IMR-90 (cell line): Measurements from ENCODE around the gene CD40LG. TPM values are rescaled to one million over a fixed set of nuclear protein-coding genes. Genes with fewer than 3 reads are reported as not detected.

ENCODE experiments used
- ATAC-seq: fragments of 200-7000 bp; cut with Tn5 transposase; 2 replicates; pipeline ENCODE4 v1.9.1; 2020; ENCODE audit warnings: low read depth, mild to moderate bottlenecking, moderate library complexity
- BruUV-seq: library from RNA; stranded (reverse); fragments of 400-500 nt; replicated peaks from 2 replicates; lab custom pipeline; 2021; lab: Mats Ljungman, UMichigan
- CTCF ChIA-PET: fragments of 300-600 bp; formaldehyde crosslinking; extraction: SDS; loops from one replicate; lab custom pipeline; 2021; ENCODE audit warnings: antibody characterized with exemption; lab: Yijun Ruan, JAX
- POLR2A ChIA-PET: fragments of 300-600 bp; sonication (Branson Sonifier 250); formaldehyde crosslinking; loops from one replicate; lab custom pipeline; 2022; ENCODE audit warnings: antibody characterized with exemption; ENCODE audit not compliant: unreplicated experiment; lab: Charles Lee
- DNase-seq: peaks from one replicate; pipeline ENCODE4 v3.0.0; 2013
- H2AFZ ChIP-seq: replicated peaks from 2 replicates; pipeline ENCODE3; 2013; ENCODE audit warnings: low read length, mild to moderate bottlenecking; ENCODE audit not compliant: poor library complexity
- H2AK5ac ChIP-seq: 2 replicates; pipeline ENCODE4 v1.6.1; 2013; ENCODE audit warnings: low read depth, low read length, inconsistent platforms
- H2AK9ac ChIP-seq: replicated peaks from 2 replicates; pipeline ENCODE3; 2013; ENCODE audit warnings: mild to moderate bottlenecking, low read depth, low read length, moderate library complexity; ENCODE audit not compliant: poor library complexity
- H2BK120ac ChIP-seq: 2 replicates; pipeline ENCODE4 v1.6.1; 2013; ENCODE audit warnings: low read depth, low read length, inconsistent platforms
- H2BK15ac ChIP-seq: 3 replicates; pipeline ENCODE4 v1.6.1; 2013; ENCODE audit warnings: low read depth, low read length, inconsistent platforms
- H2BK20ac ChIP-seq: 2 replicates; pipeline ENCODE4 v1.6.1; 2013; ENCODE audit warnings: low read depth, mild to moderate bottlenecking, inconsistent platforms, low read length, moderate library complexity
- H2BK5ac ChIP-seq: 2 replicates; pipeline ENCODE4 v1.6.1; 2013; ENCODE audit warnings: mild to moderate bottlenecking, low read depth, low read length, inconsistent platforms; ENCODE audit not compliant: poor library complexity, severe bottlenecking
- H3K14ac ChIP-seq: replicated peaks from 2 replicates; pipeline ENCODE4 v1.6.1; 2013; ENCODE audit warnings: low read depth, low read length, inconsistent platforms
- H3K18ac ChIP-seq: 2 replicates; pipeline ENCODE4 v1.6.1; 2013; ENCODE audit warnings: low read depth, low read length, control low read depth
- H3K23ac ChIP-seq: 2 replicates; pipeline ENCODE4 v1.6.1; 2013; ENCODE audit warnings: low read depth, low read length, inconsistent platforms
- H3K27ac ChIP-seq: 2 replicates; pipeline ENCODE4 v1.5.1; 2013; ENCODE audit warnings: mild to moderate bottlenecking, control low read depth, low read length; ENCODE audit not compliant: insufficient read depth
- H3K27me3 ChIP-seq: 2 replicates; pipeline ENCODE4 v1.6.1; 2013; ENCODE audit warnings: low read length; ENCODE audit not compliant: control insufficient read depth, insufficient read depth
- H3K36me3 ChIP-seq: 2 replicates; pipeline ENCODE4 v1.6.1; 2013; ENCODE audit warnings: low read length, mixed read lengths; ENCODE audit not compliant: control insufficient read depth, insufficient read depth
- H3K4ac ChIP-seq: 2 replicates; pipeline ENCODE4 v1.6.1; 2013; ENCODE audit warnings: low read depth, low read length, inconsistent platforms
- H3K4me1 ChIP-seq: 2 replicates; pipeline ENCODE4 v1.6.1; 2013; ENCODE audit warnings: low read length, mixed read lengths; ENCODE audit not compliant: control insufficient read depth, insufficient read depth
- H3K4me2 ChIP-seq: 2 replicates; pipeline ENCODE4 v1.6.1; 2013; ENCODE audit warnings: low read depth, mild to moderate bottlenecking, control low read depth, low read length, moderate library complexity
- H3K4me3 ChIP-seq: 2 replicates; pipeline ENCODE4 v1.5.1; 2013; ENCODE audit warnings: low read depth, mild to moderate bottlenecking, control low read depth, low read length, moderate library complexity; ENCODE audit not compliant: insufficient read depth
- H3K56ac ChIP-seq: 2 replicates; pipeline ENCODE4 v1.6.1; 2013; ENCODE audit warnings: low read length, inconsistent platforms; ENCODE audit not compliant: insufficient read depth; ENCODE audit errors: extremely low read depth
- H3K79me1 ChIP-seq, 2 experiments: 2 replicates each; pipeline ENCODE4 v1.6.1; 2013; ENCODE audit warnings: low read length in 2 of 2, inconsistent platforms in 1 of 2, low read depth in 1 of 2
- H3K9ac ChIP-seq: 2 replicates; pipeline ENCODE4 v1.6.1; 2013; ENCODE audit warnings: low read depth, low read length, control low read depth
- H3K9me1 ChIP-seq: 2 replicates; pipeline ENCODE4 v1.6.1; 2013; ENCODE audit warnings: low read length, inconsistent platforms; ENCODE audit not compliant: insufficient read depth
- H3K9me3 ChIP-seq: 2 replicates; pipeline ENCODE4 v1.6.1; 2013; ENCODE audit warnings: low read length; ENCODE audit not compliant: control insufficient read depth, insufficient read depth
- H4K20me1 ChIP-seq: 2 replicates; pipeline ENCODE4 v1.6.1; 2013; ENCODE audit warnings: low read length, inconsistent platforms; ENCODE audit not compliant: insufficient read depth
- H4K5ac ChIP-seq: 2 replicates; pipeline ENCODE4 v1.6.1; 2013; ENCODE audit warnings: mild to moderate bottlenecking, low read depth, low read length, control low read depth
- H4K8ac ChIP-seq, 2 experiments: 2 replicates each; pipeline ENCODE4 v1.6.1; 2013; ENCODE audit warnings: low read depth in 2 of 2, low read length in 2 of 2, control low read depth in 1 of 2, inconsistent platforms in 1 of 2
- H4K91ac ChIP-seq: 2 replicates; pipeline ENCODE4 v1.6.1; 2013; ENCODE audit warnings: low read depth, low read length, inconsistent platforms; ENCODE audit not compliant: insufficient read depth
- BHLHE40 ChIP-seq: fragments of 150-350 bp; IDR thresholded peaks from 2 replicates; pipeline ENCODE4 v1.6.1; 2016; ENCODE audit warnings: mild to moderate bottlenecking, low read depth, low read length
- CEBPB ChIP-seq: IDR thresholded peaks from 2 replicates; pipeline ENCODE4 v1.6.1; 2012; ENCODE audit warnings: low read depth, low read length, improper control_type of control experiment
- CHD1 ChIP-seq: IDR thresholded peaks from 2 replicates; pipeline ENCODE4 v1.6.1; 2012; ENCODE audit warnings: low read depth, low read length, improper control_type of control experiment
- FOS ChIP-seq: fragments of 150-350 bp; IDR thresholded peaks from 2 replicates; pipeline ENCODE4 v1.6.1; 2016; ENCODE audit warnings: low read depth, low read length
- MAFK ChIP-seq: IDR thresholded peaks from 2 replicates; pipeline ENCODE4 v1.6.1; 2012; ENCODE audit warnings: low read depth, low read length, improper control_type of control experiment
- MAZ ChIP-seq: IDR thresholded peaks from 2 replicates; pipeline ENCODE4 v1.6.1; 2012; ENCODE audit warnings: low read depth, mild to moderate bottlenecking, low read length, improper control_type of control experiment, moderate library complexity, borderline replicate concordance
- MXI1 ChIP-seq: IDR thresholded peaks from 2 replicates; pipeline ENCODE4 v1.6.1; 2012; ENCODE audit warnings: low read depth, mild to moderate bottlenecking, low read length, moderate library complexity, borderline replicate concordance
- NFE2L2 ChIP-seq: fragments of 150-350 bp; IDR thresholded peaks from 2 replicates; pipeline ENCODE4 v1.6.1; 2016; ENCODE audit warnings: low read depth, mild to moderate bottlenecking, low read length
- POLR2A ChIP-seq: IDR thresholded peaks from 2 replicates; pipeline ENCODE4 v1.6.1; 2012; ENCODE audit warnings: mild to moderate bottlenecking, low read depth, low read length
- RAD21 ChIP-seq: IDR thresholded peaks from 2 replicates; pipeline ENCODE4 v1.6.1; 2012; ENCODE audit warnings: low read length, improper control_type of control experiment
- RCOR1 ChIP-seq: IDR thresholded peaks from 2 replicates; pipeline ENCODE4 v1.6.1; 2012; ENCODE audit warnings: mild to moderate bottlenecking, low read length, improper control_type of control experiment; ENCODE audit not compliant: insufficient replicate concordance
- RFX5 ChIP-seq: IDR thresholded peaks from 2 replicates; pipeline ENCODE4 v1.8.0; 2012; ENCODE audit warnings: low read depth, mild to moderate bottlenecking, low read length, moderate library complexity
- SMC3 ChIP-seq: fragments of 150-350 bp; IDR thresholded peaks from 2 replicates; pipeline ENCODE4 v1.6.1; 2016; ENCODE audit warnings: low read depth, mild to moderate bottlenecking, antibody characterized with exemption, low read length, moderate library complexity
- WGBS, 2 experiments: methylation state at CpG; one replicate each; pipeline versions ENCODE4 v1.1.5 to v1.1.7; 2013; ENCODE audit warnings: missing lambda C conversion rate in 2 of 2; ENCODE audit not compliant: insufficient read length in 1 of 2; ENCODE audit errors: extremely low coverage in 2 of 2; 5-methylcytosine and 5-hydroxymethylcytosine counted together
- dilution Hi-C: fragments of 300-500 bp; cut with HindIII; formaldehyde crosslinking; loops from one replicate; pipeline ENCODE4 v1.14.3; 2018; ENCODE audit warnings: low sequenced_read_pairs; ENCODE audit not compliant: unreplicated experiment
- in situ Hi-C: fragments of 300-500 bp; cut with MboI; formaldehyde crosslinking; loops from 3 replicates; pipeline ENCODE4 v1.14.3; 2019; ENCODE audit warnings: low sequenced_read_pairs, inconsistent platforms, mixed read lengths
- intact Hi-C: fragments of 100-400 bp; cut with micrococcal nuclease; formaldehyde crosslinking; loops from 2 replicates; pipeline ENCODE4 v1.10.0; 2022
- polyA plus RNA-seq, 3 experiments: library from polyadenylated mRNA; depleted of rRNA; stranded (reverse); fragments of >200 nt; gene quantifications; 2 replicates each; pipeline ENCODE4 v1.2.3, GENCODE V29; 2012; ENCODE audit warnings: low replicate concordance in 1 of 3
- total RNA-seq: library from RNA; depleted of rRNA; stranded (reverse); fragments of >200 nt; gene quantifications from 2 replicates; pipeline ENCODE4 v1.2.3, GENCODE V29; 2012
- TF ChIP-seq, protein P1 (sequence below): fragments of 150-350 bp; IDR thresholded peaks from 2 replicates; pipeline ENCODE4 v1.6.1; 2016; ENCODE audit warnings: low read depth, mild to moderate bottlenecking, low read length, moderate library complexity, borderline replicate concordance
- TF ChIP-seq, protein P2 (sequence below): fragments of 150-350 bp; IDR thresholded peaks from 2 replicates; pipeline ENCODE4 v1.6.1; 2017; ENCODE audit warnings: mild to moderate bottlenecking, antibody characterized with exemption, low read length, low read depth
- TF ChIP-seq, protein P3 (sequence below): conservative IDR thresholded peaks from 2 replicates; pipeline ENCODE4 v1.5.1; 2012; ENCODE audit warnings: mild to moderate bottlenecking, low read depth, low read length, improper control_type of control experiment

The CD40LG gene
- total and polyA plus RNA-seq, 2 of the 4 experiments (the other 2 are of a cell fraction) = not detected

DNA sequence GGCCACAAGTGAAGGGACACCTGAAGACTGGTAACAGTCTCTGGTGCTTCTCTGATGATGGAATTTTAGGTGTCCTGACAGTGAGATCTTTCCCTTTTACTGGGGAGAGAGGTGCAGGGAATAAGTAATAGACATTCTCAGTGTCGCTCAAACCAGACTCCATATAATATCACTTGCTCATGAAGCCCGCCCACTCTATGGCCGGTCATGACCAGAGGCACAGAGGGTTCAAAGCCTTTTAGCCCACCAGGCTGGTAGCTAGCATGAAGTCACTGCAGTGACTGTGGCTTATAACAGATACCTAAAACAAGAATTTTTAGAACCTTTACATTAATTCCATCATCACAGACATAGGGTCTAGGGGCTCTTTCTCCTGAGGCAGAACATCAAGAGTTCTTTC lies 2.9 kb downstream of the CD40LG start:
- ChIA-PET CTCF (no interaction called here), POLR2A (no interaction called here)
- no peak overlapping the region for H2BK20ac ChIP-seq
- dilution Hi-C loops (no loop called here), in situ Hi-C loops (no loop called here), intact Hi-C loops (no loop called here)
- no peaks in the 10 kb centered on the region for H3K9me3 ChIP-seq
- H2BK5ac ChIP-seq = no peak overlapping the region
- H2AK9ac ChIP-seq = no peak overlapping the region
- no peak overlapping the region for H3K14ac ChIP-seq
- ATAC-seq (no peak), DNase-seq (no peak)
- BruUV-seq = no TSS peak
- H3K23ac ChIP-seq = no peak overlapping the region
- no peak overlapping the region for H2BK15ac ChIP-seq
- no peak overlapping the region for H3K27ac ChIP-seq
- no peak overlapping the region for H3K4me2 ChIP-seq
- H3K27me3 ChIP-seq = no peaks in the 10 kb centered on the region; the same call in none of the 2 replicates
- H2BK120ac ChIP-seq = no peak overlapping the region
- H4K5ac ChIP-seq = no peak overlapping the region
- H3K4ac ChIP-seq = no peak overlapping the region
- H3K18ac ChIP-seq = no peak overlapping the region
- no peak overlapping the region for H2AFZ ChIP-seq
- no peaks in the 10 kb centered on the region for H3K36me3 ChIP-seq
- WGBS, 2 experiments = 67% methylated on average over 1 of the region's 3 CpGs; no CpG with 5 or more reads in 1 of the 2 experiments
- no peak overlapping the region for H3K4me3 ChIP-seq
- no peaks in the 10 kb centered on the region for H3K79me1 ChIP-seq
- H3K9me1 ChIP-seq = no peaks in the 10 kb centered on the region
- H4K8ac ChIP-seq = no peak overlapping the region
- no peak overlapping the region for H2AK5ac ChIP-seq
- H4K20me1 ChIP-seq = no peaks in the 10 kb centered on the region
- H4K91ac ChIP-seq = no peak overlapping the region
- TF ChIP-seq CEBPB (no peak), CHD1 (no peak), POLR2A (no peak), NFE2L2 (no peak), MXI1 (no peak), MAFK (no peak), SMC3 (no peak), RCOR1 (no peak), RAD21 (no peak), BHLHE40 (no peak), FOS (no peak), RFX5 (no peak), MAZ (no peak)
- TF ChIP-seq, protein P1, sequence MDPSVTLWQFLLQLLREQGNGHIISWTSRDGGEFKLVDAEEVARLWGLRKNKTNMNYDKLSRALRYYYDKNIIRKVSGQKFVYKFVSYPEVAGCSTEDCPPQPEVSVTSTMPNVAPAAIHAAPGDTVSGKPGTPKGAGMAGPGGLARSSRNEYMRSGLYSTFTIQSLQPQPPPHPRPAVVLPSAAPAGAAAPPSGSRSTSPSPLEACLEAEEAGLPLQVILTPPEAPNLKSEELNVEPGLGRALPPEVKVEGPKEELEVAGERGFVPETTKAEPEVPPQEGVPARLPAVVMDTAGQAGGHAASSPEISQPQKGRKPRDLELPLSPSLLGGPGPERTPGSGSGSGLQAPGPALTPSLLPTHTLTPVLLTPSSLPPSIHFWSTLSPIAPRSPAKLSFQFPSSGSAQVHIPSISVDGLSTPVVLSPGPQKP = no peak
- TF ChIP-seq, protein P2, sequence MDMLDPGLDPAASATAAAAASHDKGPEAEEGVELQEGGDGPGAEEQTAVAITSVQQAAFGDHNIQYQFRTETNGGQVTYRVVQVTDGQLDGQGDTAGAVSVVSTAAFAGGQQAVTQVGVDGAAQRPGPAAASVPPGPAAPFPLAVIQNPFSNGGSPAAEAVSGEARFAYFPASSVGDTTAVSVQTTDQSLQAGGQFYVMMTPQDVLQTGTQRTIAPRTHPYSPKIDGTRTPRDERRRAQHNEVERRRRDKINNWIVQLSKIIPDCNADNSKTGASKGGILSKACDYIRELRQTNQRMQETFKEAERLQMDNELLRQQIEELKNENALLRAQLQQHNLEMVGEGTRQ = no peak
- TF ChIP-seq, protein P3, sequence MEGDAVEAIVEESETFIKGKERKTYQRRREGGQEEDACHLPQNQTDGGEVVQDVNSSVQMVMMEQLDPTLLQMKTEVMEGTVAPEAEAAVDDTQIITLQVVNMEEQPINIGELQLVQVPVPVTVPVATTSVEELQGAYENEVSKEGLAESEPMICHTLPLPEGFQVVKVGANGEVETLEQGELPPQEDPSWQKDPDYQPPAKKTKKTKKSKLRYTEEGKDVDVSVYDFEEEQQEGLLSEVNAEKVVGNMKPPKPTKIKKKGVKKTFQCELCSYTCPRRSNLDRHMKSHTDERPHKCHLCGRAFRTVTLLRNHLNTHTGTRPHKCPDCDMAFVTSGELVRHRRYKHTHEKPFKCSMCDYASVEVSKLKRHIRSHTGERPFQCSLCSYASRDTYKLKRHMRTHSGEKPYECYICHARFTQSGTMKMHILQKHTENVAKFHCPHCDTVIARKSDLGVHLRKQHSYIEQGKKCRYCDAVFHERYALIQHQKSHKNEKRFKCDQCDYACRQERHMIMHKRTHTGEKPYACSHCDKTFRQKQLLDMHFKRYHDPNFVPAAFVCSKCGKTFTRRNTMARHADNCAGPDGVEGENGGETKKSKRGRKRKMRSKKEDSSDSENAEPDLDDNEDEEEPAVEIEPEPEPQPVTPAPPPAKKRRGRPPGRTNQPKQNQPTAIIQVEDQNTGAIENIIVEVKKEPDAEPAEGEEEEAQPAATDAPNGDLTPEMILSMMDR = no peak
- H3K4me1 ChIP-seq = no peaks in the 10 kb centered on the region
- H3K56ac ChIP-seq = no peak overlapping the region
- no peak overlapping the region for H3K9ac ChIP-seq
